Skeletal muscle tissue (tissue), 4 donors: ENCODE measurements around the gene TBC1D8. TPM values are rescaled to one million over a fixed set of nuclear protein-coding genes. Genes with fewer than 3 reads are reported as not detected.

ENCODE experiments used
- H3K27ac ChIP-seq: one replicate; pipeline ENCODE4 v1.7.0; 2013; ENCODE audit warnings: mild to moderate bottlenecking, low read depth, low read length, inconsistent platforms
- H3K27me3 ChIP-seq, 3 donors: one replicate each; pipeline ENCODE4 v1.7.0; 2013; ENCODE audit warnings: low read length in 3 of 3; ENCODE audit not compliant: control insufficient read depth in 3 of 3, insufficient read depth in 3 of 3
- H3K36me3 ChIP-seq, 3 donors: one replicate each; pipeline ENCODE4 v1.7.0; 2013; ENCODE audit warnings: low read length in 3 of 3; ENCODE audit not compliant: control insufficient read depth in 3 of 3, insufficient read depth in 3 of 3
- H3K4me1 ChIP-seq, 3 donors: one replicate each; pipeline ENCODE4 v1.7.0; 2013; ENCODE audit warnings: low read length in 3 of 3, mild to moderate bottlenecking in 3 of 3; ENCODE audit not compliant: control insufficient read depth in 3 of 3, insufficient read depth in 3 of 3
- H3K4me3 ChIP-seq, 3 donors: one replicate each; pipeline ENCODE4 v1.7.0; 2013; ENCODE audit warnings: low read length in 3 of 3
- H3K9ac ChIP-seq, 3 donors: one replicate each; pipeline ENCODE4 v1.7.0; 2013; ENCODE audit warnings: low read length in 3 of 3, mild to moderate bottlenecking in 3 of 3, moderate library complexity in 2 of 3, low read depth in 1 of 3
- H3K9me3 ChIP-seq, 3 donors: one replicate each; pipeline ENCODE4 v1.7.0; 2013; ENCODE audit warnings: low read length in 3 of 3; ENCODE audit not compliant: control insufficient read depth in 3 of 3
- total RNA-seq: library from RNA; depleted of rRNA; stranded (reverse); fragments of >200 nt; gene quantifications from one replicate; pipeline ENCODE4 v1.2.3, GENCODE V29; 2014
- donor health status: Osteomylitis.

Gene TBC1D8
- total RNA-seq, 1 donor from 2014 or later = 16.2 TPM

DNA sequence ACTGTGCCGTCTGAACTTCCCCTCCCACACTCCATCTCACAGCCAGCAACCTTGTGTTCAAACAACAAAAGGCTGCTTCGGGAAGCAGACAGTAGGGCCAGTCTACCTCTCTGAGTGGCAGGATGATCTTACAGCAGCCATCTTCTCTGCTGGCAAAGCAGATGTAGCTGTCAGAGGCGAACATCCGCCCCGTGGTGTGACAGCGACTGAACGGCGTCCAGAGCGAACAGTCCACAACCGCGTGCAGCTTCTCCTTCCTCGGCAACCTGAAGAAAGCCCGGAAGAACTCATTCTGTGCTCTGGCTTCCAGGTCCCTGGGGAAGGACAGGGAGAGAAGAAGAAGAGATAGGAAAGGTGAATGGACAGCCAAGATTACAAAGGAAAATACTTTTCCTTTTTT lies 111.1 kb downstream of the TBC1D8 start:
- Histone ChIP-seq H3K36me3 (peaks cover 37 to 50% (median 39%) of the 10 kb centered on the region in 3 donors), H3K27ac (no peak overlapping the region)

DNA sequence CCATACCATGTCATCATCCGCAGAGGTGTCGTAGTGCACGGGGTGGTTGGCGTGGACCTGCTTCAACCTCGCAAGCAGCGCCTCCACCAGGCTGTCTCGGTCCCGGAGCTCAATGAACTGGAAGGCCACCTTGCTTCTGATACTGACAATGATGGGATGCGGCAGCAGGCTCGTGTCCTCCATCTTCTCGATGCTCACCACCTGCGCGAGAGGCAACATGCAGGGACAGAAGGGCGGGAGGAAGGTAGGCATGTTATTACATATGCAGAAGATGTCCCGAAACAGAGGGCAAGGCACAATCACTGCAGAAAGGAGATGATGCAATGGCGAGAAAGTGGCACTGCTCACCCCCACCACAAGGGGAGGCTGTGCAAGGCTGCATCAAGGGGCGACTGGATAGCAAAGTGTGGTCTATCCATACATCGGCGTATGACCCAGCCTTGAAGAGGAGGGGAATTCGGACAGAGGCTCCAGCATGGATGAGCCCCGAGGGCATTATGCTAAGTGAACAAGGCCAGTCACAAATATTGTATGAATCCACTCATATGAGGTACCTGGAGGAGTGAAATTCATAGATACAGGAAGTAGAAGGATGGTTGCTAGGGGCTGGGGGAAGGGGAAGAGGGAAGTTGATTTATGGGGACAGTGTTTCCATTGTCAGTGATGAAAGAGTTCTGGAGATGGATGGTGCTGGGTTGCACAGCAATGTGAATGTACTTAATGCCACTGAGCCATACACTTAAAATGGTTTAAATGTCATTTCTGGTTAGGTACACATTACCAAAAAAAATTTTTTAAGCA lies 112.5 kb downstream of the TBC1D8 start:
- H3K36me3 ChIP-seq = peaks cover 48 to 61% (median 49%) of the 10 kb centered on the region in 3 donors
- no peaks in the 10 kb centered on the region for H3K27me3 ChIP-seq
- no peaks in the 10 kb centered on the region for H3K9me3 ChIP-seq
- no peak overlapping the region for H3K4me3 ChIP-seq
- H3K27ac ChIP-seq = no peak overlapping the region
- H3K9ac ChIP-seq = no peak overlapping the region
- H3K4me1 ChIP-seq = no peaks in the 10 kb centered on the region

More for the DNA sequence above, 111.1 kb downstream of the TBC1D8 start:
- no peak overlapping the region for H3K9ac ChIP-seq
- no peaks in the 10 kb centered on the region for H3K4me1 ChIP-seq
- H3K4me3 ChIP-seq = no peak overlapping the region
- no peaks in the 10 kb centered on the region for H3K27me3 ChIP-seq
- no peaks in the 10 kb centered on the region for H3K9me3 ChIP-seq

DNA sequence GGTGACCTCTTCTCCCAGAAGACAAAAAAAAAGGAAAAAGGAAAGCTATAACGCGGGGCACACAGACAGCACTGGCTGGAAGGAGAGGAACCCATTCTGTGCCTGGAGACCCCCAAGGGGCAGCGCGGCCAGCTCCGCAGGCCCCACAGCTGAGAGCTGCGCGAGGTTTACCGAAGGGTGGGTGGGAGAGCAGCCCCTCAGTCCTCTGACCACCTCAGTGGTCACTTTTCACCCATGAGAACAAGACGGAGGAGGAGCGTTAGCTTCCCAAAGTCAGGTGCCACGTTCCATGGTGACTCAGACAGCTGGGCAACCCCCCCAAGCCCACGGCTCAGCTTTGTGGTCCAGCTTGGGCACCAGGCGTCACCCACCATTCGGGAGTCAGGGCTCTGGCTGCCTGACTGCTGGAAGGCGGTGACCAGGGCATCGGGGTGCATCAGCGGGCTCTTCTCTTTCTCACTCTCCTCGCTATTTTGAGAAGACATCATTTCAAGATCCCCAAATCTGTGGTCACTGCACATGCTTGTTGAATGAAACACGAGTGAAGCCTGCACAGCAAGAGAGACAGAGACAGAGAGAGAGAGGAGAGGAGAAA lies 113.9 kb downstream of the TBC1D8 start:
- H3K4me1 ChIP-seq = no peaks in the 10 kb centered on the region
- H3K27me3 ChIP-seq = no peaks in the 10 kb centered on the region
- no peak overlapping the region for H3K9ac ChIP-seq
- no peak overlapping the region for H3K4me3 ChIP-seq
- H3K36me3 ChIP-seq = peaks cover 62 to 69% (median 63%) of the 10 kb centered on the region in 3 donors
- no peaks in the 10 kb centered on the region for H3K9me3 ChIP-seq
- H3K27ac ChIP-seq = no peak overlapping the region

DNA sequence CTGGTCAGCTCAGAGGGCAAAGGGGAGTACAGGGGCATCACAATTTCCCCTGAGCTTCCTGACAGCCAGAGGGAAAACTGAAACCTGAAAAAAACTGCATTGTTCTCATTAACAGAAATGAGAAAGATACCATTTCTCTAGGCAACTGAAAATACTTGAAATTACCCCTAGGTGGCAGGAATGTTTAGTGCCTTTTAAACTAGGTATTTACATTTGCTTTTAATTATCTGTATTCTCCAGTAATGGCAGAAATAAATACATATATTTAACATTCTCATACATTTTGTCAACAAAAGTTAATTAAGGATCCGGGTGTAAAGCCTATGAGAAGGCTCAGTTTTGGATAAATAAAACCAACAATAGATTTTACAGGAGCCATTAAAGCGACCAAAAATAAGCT lies 114.6 kb downstream of the TBC1D8 start:
- Histone ChIP-seq H3K27me3 (no peaks in the 10 kb centered on the region), H3K9me3 (no peaks in the 10 kb centered on the region), H3K27ac (no peak overlapping the region), H3K9ac (no peak overlapping the region), H3K4me3 (no peak overlapping the region), H3K36me3 (peaks cover 69 to 74% (median 70%) of the 10 kb centered on the region in 3 donors), H3K4me1 (no peaks in the 10 kb centered on the region)

DNA sequence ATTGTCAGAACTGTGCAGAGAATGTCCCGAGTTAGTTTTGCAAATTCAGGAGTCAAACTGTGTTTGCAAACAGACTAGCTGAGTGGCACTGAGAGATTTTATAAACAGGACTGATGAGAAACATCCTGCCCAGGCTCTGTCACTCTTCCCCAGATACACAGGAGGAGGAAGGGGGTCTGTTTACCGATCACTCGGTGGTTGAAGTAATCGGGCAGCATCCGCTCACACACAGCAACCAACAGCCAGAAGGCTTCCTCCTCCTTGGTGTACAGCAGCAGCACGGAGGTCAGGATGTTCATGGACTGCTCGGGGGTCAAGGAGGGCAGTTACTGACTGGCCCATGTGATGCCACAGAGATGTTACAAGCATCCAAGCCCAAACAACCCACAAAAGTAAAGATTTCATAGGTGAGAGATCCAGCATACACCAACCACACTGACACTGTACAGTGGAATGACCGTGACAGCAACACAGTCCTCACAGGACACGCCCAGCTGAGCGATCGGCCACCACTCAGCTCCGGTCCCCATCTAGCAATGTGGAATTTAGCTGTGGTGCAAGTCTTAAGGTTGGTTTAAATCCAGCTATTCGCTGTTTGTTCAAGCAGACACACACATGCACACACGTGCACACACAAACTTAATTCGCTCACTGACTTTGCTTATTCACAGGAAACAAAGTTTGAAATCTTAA lies 119.0 kb downstream of the TBC1D8 start:
- Histone ChIP-seq H3K4me1 (peaks cover 0 to 4% (median 0%) of the 10 kb centered on the region in 3 donors), H3K27me3 (no peaks in the 10 kb centered on the region), H3K36me3 (peaks cover 75 to 78% (median 77%) of the 10 kb centered on the region in 3 donors), H3K9me3 (no peaks in the 10 kb centered on the region), H3K27ac (no peak overlapping the region), H3K9ac (no peak overlapping the region), H3K4me3 (no peak overlapping the region)

DNA sequence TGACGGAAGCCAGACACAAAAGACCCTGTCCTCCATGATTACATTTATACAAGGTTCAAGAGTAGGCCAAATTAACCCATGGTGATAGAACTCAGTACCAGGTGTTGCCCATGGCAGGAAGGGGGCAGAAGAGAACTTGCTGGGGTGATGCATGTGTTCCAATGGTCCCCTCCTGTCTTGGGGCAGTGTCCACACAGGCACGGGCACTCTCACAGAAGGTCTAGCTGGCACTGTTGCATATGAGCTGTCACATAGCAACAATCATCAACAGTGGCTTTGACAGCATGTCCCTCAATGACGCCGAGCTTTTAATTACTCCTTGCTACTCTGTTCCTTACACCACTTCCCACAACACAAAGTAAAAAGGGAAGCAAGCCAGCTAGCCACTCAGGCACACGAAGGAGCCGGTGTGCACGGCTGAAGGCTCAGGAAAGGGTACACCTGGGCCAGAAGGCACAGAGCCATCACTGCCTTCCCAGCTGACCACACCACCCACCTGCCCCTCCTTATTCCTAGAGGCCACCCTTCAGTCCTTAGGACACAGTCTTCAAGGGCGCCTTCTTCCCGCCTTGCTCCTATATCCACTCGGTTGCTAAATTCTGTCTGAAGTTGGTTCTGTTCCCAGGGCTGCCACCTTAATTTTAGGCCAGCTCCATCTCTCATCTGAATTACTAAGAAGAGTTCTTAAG lies 120.2 kb downstream of the TBC1D8 start:
- Histone ChIP-seq H3K4me3 (no peak overlapping the region), H3K9ac (peak overlapping the region in 1 of 3 donors; percentile 16), H3K4me1 (peaks cover 0 to 4% (median 0%) of the 10 kb centered on the region in 3 donors), H3K27ac (no peak overlapping the region), H3K36me3 (peaks cover 79 to 82% (median 80%) of the 10 kb centered on the region in 3 donors), H3K9me3 (no peaks in the 10 kb centered on the region), H3K27me3 (no peaks in the 10 kb centered on the region)

DNA sequence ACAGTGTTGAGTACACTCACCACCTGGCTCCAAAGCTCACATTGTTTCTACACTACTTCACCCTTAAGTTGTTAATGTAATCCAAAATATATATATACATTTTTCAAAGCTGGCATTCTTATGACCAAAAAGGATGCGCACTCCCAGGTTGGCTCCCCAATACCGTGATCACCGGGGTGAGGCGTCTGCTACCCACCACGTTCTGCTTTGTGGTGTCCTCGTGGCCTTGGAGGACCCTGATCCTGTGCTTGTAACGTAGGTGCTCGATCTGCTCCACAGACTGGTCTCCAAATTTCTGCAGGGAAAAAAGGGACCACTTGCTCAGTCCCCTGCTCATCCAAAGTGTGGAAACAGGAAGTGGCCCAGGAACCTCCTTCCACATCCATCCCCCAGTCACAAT lies 123.3 kb downstream of the TBC1D8 start:
- H3K4me3 ChIP-seq = no peak overlapping the region
- no peak overlapping the region for H3K9ac ChIP-seq
- H3K4me1 ChIP-seq = peaks cover 0 to 4% (median 0%) of the 10 kb centered on the region in 3 donors
- peaks cover 59 to 64% (median 63%) of the 10 kb centered on the region in 3 donors for H3K36me3 ChIP-seq
- no peak overlapping the region for H3K27ac ChIP-seq
- H3K27me3 ChIP-seq = no peaks in the 10 kb centered on the region
- no peaks in the 10 kb centered on the region for H3K9me3 ChIP-seq

DNA sequence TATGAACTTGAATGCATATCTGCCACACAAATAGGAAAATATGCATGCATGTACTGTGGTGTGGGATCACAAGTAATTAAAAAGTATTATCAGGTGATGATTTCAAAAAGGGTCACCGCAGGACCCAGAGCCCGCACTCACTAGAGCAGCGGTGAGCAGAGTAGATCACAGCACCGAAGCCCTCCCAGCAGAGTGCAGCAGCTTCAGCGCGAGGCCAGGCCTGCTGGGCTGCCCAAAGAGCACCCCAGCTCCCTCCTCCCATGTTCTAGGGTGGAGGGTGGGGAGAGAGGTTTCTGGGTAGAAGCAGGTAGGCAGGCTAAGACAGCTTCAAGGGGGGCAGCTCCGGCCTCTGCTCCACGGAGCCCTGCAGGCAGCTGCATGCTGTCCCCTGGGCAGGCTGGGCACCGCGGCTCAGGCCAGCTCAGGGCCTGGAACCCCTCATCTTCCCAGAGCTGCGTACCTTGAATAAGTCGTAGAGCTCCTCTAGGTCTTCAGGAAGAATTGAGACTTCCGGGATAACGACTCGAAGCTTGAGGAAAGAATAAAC lies 124.2 kb downstream of the TBC1D8 start:
- Histone ChIP-seq H3K36me3 (peaks cover 53 to 60% (median 58%) of the 10 kb centered on the region in 3 donors), H3K27ac (no peak overlapping the region)

DNA sequence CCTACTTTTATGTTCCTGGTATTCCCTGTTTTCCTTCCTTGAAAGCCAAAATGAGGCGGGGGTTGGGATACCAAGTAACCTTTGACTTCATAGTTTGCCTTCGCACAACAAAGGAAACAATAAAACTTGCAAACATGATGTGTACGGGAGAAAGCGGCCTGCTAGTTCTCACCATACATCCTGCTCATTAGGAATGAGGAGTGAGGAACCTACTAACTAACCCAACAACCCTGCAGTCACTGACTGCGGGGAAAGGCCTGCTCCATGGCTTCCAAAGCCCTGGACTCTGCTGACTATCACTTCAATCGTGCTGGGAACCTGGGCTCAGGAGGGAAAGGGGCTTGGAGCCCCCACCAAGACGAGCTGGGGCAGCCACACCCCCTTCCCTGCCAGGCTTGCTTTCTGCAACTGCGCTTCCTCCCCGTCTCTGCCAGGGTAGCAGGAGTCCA lies 124.9 kb downstream of the TBC1D8 start:
- Histone ChIP-seq H3K36me3 (peaks cover 53 to 63% (median 59%) of the 10 kb centered on the region in 3 donors), H3K9me3 (no peaks in the 10 kb centered on the region), H3K4me1 (peaks cover 0 to 4% (median 0%) of the 10 kb centered on the region in 3 donors), H3K27me3 (no peaks in the 10 kb centered on the region), H3K4me3 (no peak overlapping the region), H3K9ac (no peak overlapping the region), H3K27ac (no peak overlapping the region)

More for the DNA sequence above, 124.2 kb downstream of the TBC1D8 start:
- no peaks in the 10 kb centered on the region for H3K27me3 ChIP-seq
- no peaks in the 10 kb centered on the region for H3K9me3 ChIP-seq
- no peak overlapping the region for H3K4me3 ChIP-seq
- H3K9ac ChIP-seq = no peak overlapping the region
- H3K4me1 ChIP-seq = peaks cover 0 to 4% (median 0%) of the 10 kb centered on the region in 3 donors
